H1 (cell line): ENCODE data around the gene MYO16. TPM values are rescaled to one million over a fixed set of nuclear protein-coding genes. Genes with fewer than 3 reads are reported as not detected.

ENCODE experiments used
- GTF2F1 ChIP-seq: IDR thresholded peaks from 2 replicates; pipeline ENCODE4 v1.6.1; 2012; ENCODE audit warnings: low read depth, low read length, improper control_type of control experiment, borderline replicate concordance
- SP2 ChIP-seq: IDR thresholded peaks from 2 replicates; pipeline ENCODE4 v1.6.1; 2012; ENCODE audit warnings: mild to moderate bottlenecking, low read length, inconsistent platforms
- polyA plus RNA-seq, 7 experiments: library from polyadenylated mRNA; depleted of rRNA in 3 of 7; stranded (reverse) in 5 of 7; unstranded in 2 of 7; fragments of >200 nt in 5 of 7; fragments of 200-250 nt in 2 of 7; gene quantifications; 1 replicate in 5 of 7; 2 replicates in 1 of 7; 4 replicates in 1 of 7; pipeline versions ENCODE4 v1.2.1 to v1.2.3, GENCODE V29; 2011 to 2013; ENCODE audit warnings: missing spikeins in 2 of 7, mixed read lengths in 2 of 7
- total RNA-seq: library from RNA; stranded (reverse); fragmentation: NEBNext Ultra II Directional; extraction: Animal tissue kit (Norgen Biotek cat#: 25700); gene quantifications from 2 replicates; pipeline ENCODE4 v1.2.1, GENCODE V29; 2021

The MYO16 gene
- total and polyA plus RNA-seq, 2 of the 8 experiments (the other 6 are each of a cell fraction or from before 2014, with no cell fraction given): 0.02 to 0.22 TPM

GRCh38 chr13:108586826-108587225 lies 42.6 kb upstream of the MYO16 start (continued):
- TF ChIP-seq SP2 (no peak), GTF2F1 (no peak)
